ENCODE data around the gene CACNA2D3.

GRCh38 chr3:54079314-54079713 lies 43.0 kb upstream of the CACNA2D3 start:
- TF ChIP-seq CTCF (IDR thresholded peaks at IDR 0.05; ENCODE audit: low read length), result no peak
- TF ChIP-seq EZH2 (optimal IDR thresholded peaks at IDR 0.05; ENCODE audit: low read depth, low read length), result no peak
- TF ChIP-seq EZH2phosphoT487 (IDR thresholded peaks at IDR 0.05; ENCODE audit: low read length), result no peak
